Fibroblast of mammary gland (primary cell): ENCODE measurements around the gene SERPINB12.

ENCODE experiments used
- DNase-seq: peaks from one replicate; pipeline ENCODE4 v3.0.0-alpha.2; 2010; ENCODE audit warnings: low read depth
- H3K4me3 ChIP-seq: 2 replicates; pipeline ENCODE4 v1.5.1; 2011; ENCODE audit warnings: low read depth, mild to moderate bottlenecking, low read length, moderate library complexity; ENCODE audit not compliant: control insufficient read depth
- CTCF ChIP-seq: conservative IDR thresholded peaks from 2 replicates; pipeline ENCODE4 v1.5.1; 2011; ENCODE audit warnings: low read depth, low read length, inconsistent platforms; ENCODE audit not compliant: control insufficient read depth, insufficient read depth

Gene SERPINB12

GRCh38 chr18:63590373-63590772 is 48.2 kb downstream of the SERPINB12 start:
- no peak for TF ChIP-seq CTCF
- no peak overlapping the region for H3K4me3 ChIP-seq
- DNase-seq, result peak; percentile 54

- H3K4me3 ChIP-seq, result no peak overlapping the region
- no peak for DNase-seq
- no peak for TF ChIP-seq CTCF
Measured at GRCh38 chr18:63590966-63591695, 49.0 kb downstream of the SERPINB12 start.

GRCh38 chr18:63591725-63592124 is 49.6 kb downstream of the SERPINB12 start:
- TF ChIP-seq CTCF, result no peak
- H3K4me3 ChIP-seq, result no peak overlapping the region
- DNase-seq, result no peak

GRCh38 chr18:63592471-63592870 is 50.3 kb downstream of the SERPINB12 start:
- no peak for TF ChIP-seq CTCF
- no peak overlapping the region for H3K4me3 ChIP-seq
- no peak for DNase-seq

GRCh38 chr18:63596964-63597363 is 54.8 kb downstream of the SERPINB12 start:
- TF ChIP-seq CTCF, result no peak
- no peak for DNase-seq
- H3K4me3 ChIP-seq, result no peak overlapping the region

GRCh38 chr18:63603355-63603754 is 61.2 kb downstream of the SERPINB12 start:
- no peak overlapping the region for H3K4me3 ChIP-seq
- TF ChIP-seq CTCF, result no peak
- DNase-seq, result no peak
